ENCODE measurements around the gene AFDN.

Gene AFDN

GRCh38 chr6:167927246-167927645 lies 100.5 kb downstream of the AFDN start:
- no peak for DNase-seq

- DNase-seq: no peak
Measured at GRCh38 chr6:167928111-167928510, 101.4 kb downstream of the AFDN start.

- peak; percentile 6 for DNase-seq
Measured at GRCh38 chr6:167930295-167930694, 103.6 kb downstream of the AFDN start.

DNA sequence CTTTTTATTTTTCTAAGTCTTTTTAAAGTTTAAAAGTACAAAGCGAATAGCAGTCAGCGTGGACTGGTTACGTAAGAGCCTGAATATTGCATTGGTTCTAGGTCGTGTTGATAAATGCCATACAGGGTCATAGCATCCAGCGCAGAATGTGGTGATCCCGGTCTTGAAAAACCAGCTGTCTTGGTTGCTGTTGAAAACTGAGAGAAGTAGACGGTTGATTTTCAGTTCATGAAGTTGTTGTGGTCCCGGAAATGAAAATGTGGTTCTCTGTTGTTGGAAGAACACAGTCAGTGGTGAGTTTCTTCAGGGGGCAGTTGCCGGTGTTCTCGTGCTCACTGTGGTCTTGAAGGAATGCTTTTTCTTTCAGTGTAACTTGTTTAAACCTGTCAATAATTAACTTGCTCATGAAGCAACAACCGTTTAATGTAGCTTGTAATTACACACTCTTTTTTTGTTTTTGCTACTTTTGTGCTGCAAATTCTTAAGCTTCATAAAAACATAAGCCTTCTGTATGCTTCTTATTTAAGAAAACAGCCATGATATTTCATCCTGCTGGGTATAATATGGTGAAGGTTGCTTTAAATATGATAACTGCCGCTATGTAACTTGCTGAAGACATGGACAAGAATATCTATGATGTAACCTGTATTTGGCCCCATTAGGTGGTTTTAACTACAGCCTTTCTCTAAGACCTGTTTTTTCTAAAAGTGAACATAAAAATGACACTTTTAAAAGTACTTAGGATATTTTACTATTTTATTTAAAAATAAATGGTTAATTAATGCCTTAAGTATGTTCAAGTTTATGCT lies 106.0 kb downstream of the AFDN start:
- peak; percentile 27 for DNase-seq

DNA sequence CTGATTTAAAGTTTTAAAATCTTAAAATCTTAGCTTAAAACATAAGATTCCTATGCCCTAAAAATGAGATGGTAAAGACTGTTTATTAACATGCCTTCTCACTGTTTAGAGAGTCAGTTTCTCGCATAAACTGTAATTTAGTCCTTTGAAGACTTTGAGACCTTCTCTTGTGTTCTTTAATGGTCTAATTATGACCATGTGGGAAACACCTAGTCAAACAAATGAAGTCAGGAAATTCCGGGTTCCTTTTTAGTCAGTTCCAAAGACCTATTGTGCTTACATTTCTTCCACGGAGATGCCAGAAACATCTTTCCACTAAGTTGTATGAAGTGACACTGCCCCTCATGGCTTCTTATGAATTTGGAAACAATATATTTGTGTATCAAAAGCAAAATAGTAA lies 106.6 kb downstream of the AFDN start:
- DNase-seq: no peak

DNA sequence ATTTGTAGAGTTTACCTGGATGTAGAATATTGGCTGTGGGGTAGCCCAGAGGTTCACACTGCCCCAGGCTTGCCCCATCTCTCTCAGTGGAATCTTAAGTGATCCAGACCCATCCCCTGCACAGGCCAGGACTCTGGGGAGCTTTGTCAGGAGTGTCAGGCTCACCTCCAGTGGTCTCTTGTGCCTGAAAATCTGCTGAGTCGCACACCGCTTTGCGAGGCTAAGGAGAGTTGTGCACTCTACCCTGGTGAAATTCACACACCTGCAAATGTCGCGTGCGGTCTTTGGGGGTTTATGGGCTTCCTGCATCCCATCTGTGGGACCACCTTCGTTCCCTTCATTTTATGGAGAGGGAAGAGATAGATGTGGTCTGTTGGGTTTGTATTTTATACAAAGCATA lies 107.1 kb downstream of the AFDN start:
- DNase-seq: no peak

GRCh38 chr6:167934426-167934864 lies 107.7 kb downstream of the AFDN start:
- no peak for DNase-seq

DNA sequence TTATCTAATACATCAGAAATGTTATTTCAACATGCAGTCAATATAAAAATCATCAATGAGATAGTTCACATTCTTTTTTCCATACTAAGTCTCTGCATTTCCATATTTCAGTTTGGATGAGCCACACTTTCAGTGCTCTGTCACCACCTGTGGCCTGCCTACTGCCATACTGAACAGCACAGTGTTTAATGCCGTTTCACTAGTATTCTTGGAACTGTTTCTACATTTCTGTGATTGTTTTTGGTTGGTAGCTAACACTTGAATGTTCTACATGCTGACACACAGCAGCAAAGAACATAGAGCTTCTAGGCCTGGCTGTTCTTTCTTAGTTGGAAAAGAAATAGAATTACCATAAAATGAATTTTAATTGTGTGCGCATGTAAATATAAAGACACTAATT lies 109.3 kb downstream of the AFDN start:
- DNase-seq: peak; percentile 23

- DNase-seq: no peak
Measured at GRCh38 chr6:167937301-167937700, 110.6 kb downstream of the AFDN start.

- DNase-seq: no peak
Measured at GRCh38 chr6:167937948-167938911, 111.5 kb downstream of the AFDN start.

DNA sequence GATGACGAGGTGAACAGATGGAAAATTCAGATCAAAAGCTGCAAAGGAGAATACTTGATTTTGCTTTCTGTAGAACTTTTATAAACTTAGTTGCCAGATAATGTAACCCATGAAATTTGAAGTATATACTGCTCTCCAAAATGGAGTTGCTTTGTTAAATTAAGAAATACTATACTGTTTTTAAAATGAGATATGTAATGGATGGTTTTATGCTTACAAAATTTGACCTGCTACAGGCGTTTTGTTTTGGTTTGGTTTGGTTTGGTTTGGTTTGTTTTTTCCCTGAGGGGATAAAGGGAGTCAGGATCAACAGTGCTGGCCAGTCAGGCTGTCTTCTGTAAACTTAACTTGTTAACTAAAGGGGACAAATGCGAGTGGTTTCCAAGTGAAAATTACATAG lies 115.1 kb downstream of the AFDN start:
- no peak for DNase-seq

GRCh38 chr6:167944130-167944529 lies 117.4 kb downstream of the AFDN start:
- no peak for DNase-seq

DNA sequence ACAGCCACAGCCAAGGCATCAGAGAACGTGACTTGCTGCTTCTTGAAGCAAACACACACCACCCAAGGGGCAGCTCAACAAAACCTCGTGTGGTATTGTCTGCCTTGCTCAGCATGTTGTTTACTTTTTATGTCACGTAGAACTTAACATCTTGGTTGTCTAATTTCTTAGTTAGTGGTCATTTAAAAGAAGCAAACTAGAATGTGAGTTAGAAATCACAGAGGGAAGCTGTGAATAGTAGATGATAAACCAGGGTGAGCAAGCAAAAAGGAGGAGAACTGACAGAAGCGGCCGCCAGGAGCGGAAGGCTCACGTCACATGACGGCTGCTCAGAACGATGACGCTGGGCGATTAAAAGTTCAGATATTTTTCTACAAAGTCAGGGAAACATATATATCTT lies 119.3 kb downstream of the AFDN start:
- DNase-seq: no peak

- no peak for DNase-seq
Measured at GRCh38 chr6:167946604-167947003, 119.9 kb downstream of the AFDN start.

DNA sequence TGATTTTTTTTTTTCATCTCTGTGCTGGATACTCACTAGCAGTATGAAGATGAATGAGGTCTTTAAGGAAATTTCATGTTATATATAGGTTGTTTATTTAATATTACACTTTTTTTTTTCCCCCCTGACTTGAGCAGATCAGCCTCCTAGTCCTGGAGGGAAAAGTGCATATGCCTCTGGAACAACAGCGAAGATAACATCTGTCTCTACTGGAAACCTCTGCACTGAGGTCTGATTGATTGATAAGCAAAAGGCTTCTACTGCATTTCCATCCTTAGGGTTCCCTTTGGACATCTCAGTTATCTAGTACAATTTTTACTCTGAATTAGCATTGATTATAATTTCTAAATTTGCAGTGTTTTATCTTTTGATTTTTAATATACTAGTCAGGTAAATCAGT lies 121.0 kb downstream of the AFDN start:
- no peak for DNase-seq

GRCh38 chr6:167948716-167949115 lies 122.0 kb downstream of the AFDN start:
- peak; percentile 21 for DNase-seq

DNA sequence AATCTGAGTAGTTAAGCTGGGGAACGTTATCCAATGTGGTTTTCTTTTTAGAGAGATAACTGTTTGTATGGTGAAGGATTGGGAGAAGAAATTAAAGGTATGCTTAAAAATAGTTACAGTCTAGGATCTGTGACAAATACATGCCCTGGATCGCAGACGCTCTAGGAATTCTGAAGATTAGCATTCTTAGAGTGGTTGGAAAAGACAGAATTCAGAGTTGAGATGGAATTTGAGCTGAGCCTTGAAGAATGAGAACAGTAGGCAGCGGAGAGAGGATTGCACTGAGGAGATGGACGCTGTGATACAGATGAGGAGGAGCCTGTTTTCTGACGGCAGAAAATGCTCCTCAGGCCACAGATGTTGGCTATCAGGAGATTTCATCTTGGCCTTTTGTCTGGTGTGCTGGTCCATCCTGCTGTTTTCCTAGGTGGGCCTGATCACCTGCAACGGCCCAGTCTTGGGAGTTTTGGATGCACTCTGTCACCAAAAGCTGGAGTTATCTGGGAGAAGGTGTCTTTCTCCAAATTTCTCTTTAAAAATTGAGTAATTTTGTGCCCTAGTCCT lies 122.5 kb downstream of the AFDN start:
- DNase-seq: peak; percentile 36

DNA sequence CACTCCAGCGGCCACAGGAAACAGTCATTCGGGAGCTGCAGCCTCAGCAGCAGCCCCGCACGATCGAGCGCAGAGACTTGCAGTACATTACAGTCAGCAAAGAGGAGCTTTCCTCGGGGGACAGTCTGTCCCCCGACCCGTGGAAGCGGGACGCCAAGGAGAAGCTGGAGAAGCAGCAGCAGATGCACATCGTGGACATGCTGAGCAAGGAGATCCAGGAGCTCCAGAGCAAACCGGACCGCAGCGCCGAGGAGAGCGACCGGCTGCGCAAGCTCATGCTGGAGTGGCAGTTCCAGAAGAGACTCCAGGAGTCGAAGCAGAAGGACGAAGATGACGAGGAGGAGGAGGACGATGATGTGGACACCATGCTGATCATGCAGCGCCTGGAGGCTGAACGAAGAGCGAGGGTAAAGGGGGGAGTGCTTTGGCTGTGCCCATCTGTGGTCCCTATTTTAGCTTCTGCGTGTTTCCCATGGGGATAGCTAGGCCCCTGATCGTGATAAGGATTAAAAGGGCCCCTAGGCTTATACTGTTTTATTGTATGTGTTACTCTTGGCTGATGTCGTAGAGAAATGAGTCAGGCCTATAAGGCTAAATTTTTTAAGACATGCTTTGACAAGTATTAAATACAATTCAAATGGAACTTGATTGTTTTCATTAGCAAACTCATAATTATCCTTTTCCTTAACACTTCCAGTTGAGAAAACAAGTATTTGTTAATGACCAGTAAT lies 125.2 kb downstream of the AFDN start:
- DNase-seq: no peak

DNA sequence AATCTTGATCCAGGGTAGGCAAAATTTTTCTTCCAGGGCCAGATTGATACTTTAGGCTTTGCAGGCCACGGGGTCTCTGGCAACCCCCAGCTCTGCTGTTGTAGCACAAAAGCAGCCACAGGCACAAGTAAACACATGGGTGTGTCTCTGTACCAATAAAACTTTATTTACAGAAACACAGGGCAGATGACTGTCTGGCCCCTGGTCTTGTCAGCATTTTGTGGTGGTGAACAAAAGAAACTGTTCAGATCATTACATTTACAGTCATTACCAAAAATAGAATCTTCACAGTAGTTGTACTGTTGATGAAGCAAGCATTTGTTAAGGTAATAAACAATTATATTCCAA lies 125.8 kb downstream of the AFDN start:
- no peak for DNase-seq

- DNase-seq: no peak
Measured at GRCh38 chr6:167953551-167953950, 126.8 kb downstream of the AFDN start.

- no peak for DNase-seq
Measured at GRCh38 chr6:167954151-167954550, 127.4 kb downstream of the AFDN start.

GRCh38 chr6:167956491-167956890 lies 129.8 kb downstream of the AFDN start:
- DNase-seq: no peak
